A673 (cell line): ENCODE data around the gene TUBA3C.

Source experiments
- CTCF ChIP-seq: fragments of 300-800, 200-600 bp; sonication (generic); conservative IDR thresholded peaks from 2 replicates; pipeline ENCODE4 v1.5.1; 2017; ENCODE audit warnings: low read depth, mild to moderate bottlenecking, antibody characterized with exemption, low read length, moderate library complexity, mixed read lengths
- EZH2 ChIP-seq: fragments of 200-600 bp; sonication (generic); IDR thresholded peaks from 2 replicates; pipeline ENCODE4 v1.6.1; 2017; ENCODE audit warnings: borderline replicate concordance, low read depth, mild to moderate bottlenecking, mixed read lengths, antibody characterized with exemption, low read length; ENCODE audit not compliant: poor library complexity, severe bottlenecking

DNA sequence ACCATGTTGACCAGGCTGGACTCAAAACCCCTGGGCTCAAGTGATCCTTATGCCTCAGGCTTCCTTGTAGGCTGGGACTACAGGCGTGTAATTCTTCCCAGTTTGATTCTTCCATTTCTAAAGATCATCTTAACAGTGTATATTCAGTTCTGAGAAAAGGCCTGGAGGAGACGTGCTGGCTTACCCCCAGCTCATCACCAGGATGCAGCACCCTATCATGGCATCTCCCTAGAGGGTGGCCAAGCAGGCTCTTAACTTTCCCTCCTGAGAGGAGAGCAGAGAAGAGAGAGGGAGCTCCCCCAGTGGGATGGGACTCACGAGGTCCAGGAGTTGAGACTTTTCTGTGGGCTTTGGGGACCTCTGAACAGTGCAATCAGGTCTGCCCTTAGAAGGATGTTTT lies 2.1 kb upstream of the TUBA3C start:
- TF ChIP-seq CTCF: no peak
- no peak for TF ChIP-seq EZH2
